IMR-90 (cell line): ENCODE measurements around the gene CYP3A4. TPM values are rescaled to one million over a fixed set of nuclear protein-coding genes. Genes with fewer than 3 reads are reported as not detected.

Experiments used
- ATAC-seq: fragments of 200-7000 bp; cut with Tn5 transposase; 2 replicates; pipeline ENCODE4 v1.9.1; 2020; ENCODE audit warnings: low read depth, mild to moderate bottlenecking, moderate library complexity
- BruUV-seq: library from RNA; stranded (reverse); fragments of 400-500 nt; replicated peaks from 2 replicates; lab custom pipeline; 2021; lab: Mats Ljungman, UMichigan
- CTCF ChIA-PET: fragments of 300-600 bp; formaldehyde crosslinking; extraction: SDS; loops from one replicate; lab custom pipeline; 2021; ENCODE audit warnings: antibody characterized with exemption; lab: Yijun Ruan, JAX
- POLR2A ChIA-PET: fragments of 300-600 bp; sonication (Branson Sonifier 250); formaldehyde crosslinking; loops from one replicate; lab custom pipeline; 2022; ENCODE audit warnings: antibody characterized with exemption; ENCODE audit not compliant: unreplicated experiment; lab: Charles Lee
- DNase-seq: peaks from one replicate; pipeline ENCODE4 v3.0.0; 2013
- H2AFZ ChIP-seq: replicated peaks from 2 replicates; pipeline ENCODE3; 2013; ENCODE audit warnings: low read length, mild to moderate bottlenecking; ENCODE audit not compliant: poor library complexity
- H2AK5ac ChIP-seq: 2 replicates; pipeline ENCODE4 v1.6.1; 2013; ENCODE audit warnings: low read depth, low read length, inconsistent platforms
- H2AK9ac ChIP-seq: replicated peaks from 2 replicates; pipeline ENCODE3; 2013; ENCODE audit warnings: mild to moderate bottlenecking, low read depth, low read length, moderate library complexity; ENCODE audit not compliant: poor library complexity
- H2BK120ac ChIP-seq: 2 replicates; pipeline ENCODE4 v1.6.1; 2013; ENCODE audit warnings: low read depth, low read length, inconsistent platforms
- H2BK15ac ChIP-seq: 3 replicates; pipeline ENCODE4 v1.6.1; 2013; ENCODE audit warnings: low read depth, low read length, inconsistent platforms
- H2BK20ac ChIP-seq: 2 replicates; pipeline ENCODE4 v1.6.1; 2013; ENCODE audit warnings: low read depth, mild to moderate bottlenecking, inconsistent platforms, low read length, moderate library complexity
- H2BK5ac ChIP-seq: 2 replicates; pipeline ENCODE4 v1.6.1; 2013; ENCODE audit warnings: mild to moderate bottlenecking, low read depth, low read length, inconsistent platforms; ENCODE audit not compliant: poor library complexity, severe bottlenecking
- H3K14ac ChIP-seq: replicated peaks from 2 replicates; pipeline ENCODE4 v1.6.1; 2013; ENCODE audit warnings: low read depth, low read length, inconsistent platforms
- H3K18ac ChIP-seq: 2 replicates; pipeline ENCODE4 v1.6.1; 2013; ENCODE audit warnings: low read depth, low read length, control low read depth
- H3K23ac ChIP-seq: 2 replicates; pipeline ENCODE4 v1.6.1; 2013; ENCODE audit warnings: low read depth, low read length, inconsistent platforms
- H3K27ac ChIP-seq: 2 replicates; pipeline ENCODE4 v1.5.1; 2013; ENCODE audit warnings: mild to moderate bottlenecking, control low read depth, low read length; ENCODE audit not compliant: insufficient read depth
- H3K27me3 ChIP-seq: 2 replicates; pipeline ENCODE4 v1.6.1; 2013; ENCODE audit warnings: low read length; ENCODE audit not compliant: control insufficient read depth, insufficient read depth
- H3K36me3 ChIP-seq: 2 replicates; pipeline ENCODE4 v1.6.1; 2013; ENCODE audit warnings: low read length, mixed read lengths; ENCODE audit not compliant: control insufficient read depth, insufficient read depth
- H3K4ac ChIP-seq: 2 replicates; pipeline ENCODE4 v1.6.1; 2013; ENCODE audit warnings: low read depth, low read length, inconsistent platforms
- H3K4me1 ChIP-seq: 2 replicates; pipeline ENCODE4 v1.6.1; 2013; ENCODE audit warnings: low read length, mixed read lengths; ENCODE audit not compliant: control insufficient read depth, insufficient read depth
- H3K4me2 ChIP-seq: 2 replicates; pipeline ENCODE4 v1.6.1; 2013; ENCODE audit warnings: low read depth, mild to moderate bottlenecking, control low read depth, low read length, moderate library complexity
- H3K4me3 ChIP-seq: 2 replicates; pipeline ENCODE4 v1.5.1; 2013; ENCODE audit warnings: low read depth, mild to moderate bottlenecking, control low read depth, low read length, moderate library complexity; ENCODE audit not compliant: insufficient read depth
- H3K56ac ChIP-seq: 2 replicates; pipeline ENCODE4 v1.6.1; 2013; ENCODE audit warnings: low read length, inconsistent platforms; ENCODE audit not compliant: insufficient read depth; ENCODE audit errors: extremely low read depth
- H3K79me1 ChIP-seq, 2 experiments: 2 replicates each; pipeline ENCODE4 v1.6.1; 2013; ENCODE audit warnings: low read length in 2 of 2, inconsistent platforms in 1 of 2, low read depth in 1 of 2
- H3K9ac ChIP-seq: 2 replicates; pipeline ENCODE4 v1.6.1; 2013; ENCODE audit warnings: low read depth, low read length, control low read depth
- H3K9me1 ChIP-seq: 2 replicates; pipeline ENCODE4 v1.6.1; 2013; ENCODE audit warnings: low read length, inconsistent platforms; ENCODE audit not compliant: insufficient read depth
- H3K9me3 ChIP-seq: 2 replicates; pipeline ENCODE4 v1.6.1; 2013; ENCODE audit warnings: low read length; ENCODE audit not compliant: control insufficient read depth, insufficient read depth
- H4K20me1 ChIP-seq: 2 replicates; pipeline ENCODE4 v1.6.1; 2013; ENCODE audit warnings: low read length, inconsistent platforms; ENCODE audit not compliant: insufficient read depth
- H4K5ac ChIP-seq: 2 replicates; pipeline ENCODE4 v1.6.1; 2013; ENCODE audit warnings: mild to moderate bottlenecking, low read depth, low read length, control low read depth
- H4K8ac ChIP-seq, 2 experiments: 2 replicates each; pipeline ENCODE4 v1.6.1; 2013; ENCODE audit warnings: low read depth in 2 of 2, low read length in 2 of 2, control low read depth in 1 of 2, inconsistent platforms in 1 of 2
- H4K91ac ChIP-seq: 2 replicates; pipeline ENCODE4 v1.6.1; 2013; ENCODE audit warnings: low read depth, low read length, inconsistent platforms; ENCODE audit not compliant: insufficient read depth
- POLR2A ChIP-seq: IDR thresholded peaks from 2 replicates; pipeline ENCODE4 v1.6.1; 2012; ENCODE audit warnings: mild to moderate bottlenecking, low read depth, low read length
- WGBS, 2 experiments: methylation state at CpG; one replicate each; pipeline versions ENCODE4 v1.1.5 to v1.1.7; 2013; ENCODE audit warnings: missing lambda C conversion rate in 2 of 2; ENCODE audit not compliant: insufficient read length in 1 of 2; ENCODE audit errors: extremely low coverage in 2 of 2; 5-methylcytosine and 5-hydroxymethylcytosine counted together
- dilution Hi-C: fragments of 300-500 bp; cut with HindIII; formaldehyde crosslinking; loops from one replicate; pipeline ENCODE4 v1.14.3; 2018; ENCODE audit warnings: low sequenced_read_pairs; ENCODE audit not compliant: unreplicated experiment
- in situ Hi-C: fragments of 300-500 bp; cut with MboI; formaldehyde crosslinking; loops from 3 replicates; pipeline ENCODE4 v1.14.3; 2019; ENCODE audit warnings: low sequenced_read_pairs, inconsistent platforms, mixed read lengths
- intact Hi-C: fragments of 100-400 bp; cut with micrococcal nuclease; formaldehyde crosslinking; loops from 2 replicates; pipeline ENCODE4 v1.10.0; 2022
- polyA plus RNA-seq, 3 experiments: library from polyadenylated mRNA; depleted of rRNA; stranded (reverse); fragments of >200 nt; gene quantifications; 2 replicates each; pipeline ENCODE4 v1.2.3, GENCODE V29; 2012; ENCODE audit warnings: low replicate concordance in 1 of 3
- total RNA-seq: library from RNA; depleted of rRNA; stranded (reverse); fragments of >200 nt; gene quantifications from 2 replicates; pipeline ENCODE4 v1.2.3, GENCODE V29; 2012
- TF ChIP-seq, protein P1 (sequence below): fragments of 150-350 bp; IDR thresholded peaks from 2 replicates; pipeline ENCODE4 v1.6.1; 2016; ENCODE audit warnings: low read depth, mild to moderate bottlenecking, low read length, moderate library complexity, borderline replicate concordance

CYP3A4 gene
- total and polyA plus RNA-seq, 2 of the 4 experiments (the other 2 are of a cell fraction), result not detected

DNA sequence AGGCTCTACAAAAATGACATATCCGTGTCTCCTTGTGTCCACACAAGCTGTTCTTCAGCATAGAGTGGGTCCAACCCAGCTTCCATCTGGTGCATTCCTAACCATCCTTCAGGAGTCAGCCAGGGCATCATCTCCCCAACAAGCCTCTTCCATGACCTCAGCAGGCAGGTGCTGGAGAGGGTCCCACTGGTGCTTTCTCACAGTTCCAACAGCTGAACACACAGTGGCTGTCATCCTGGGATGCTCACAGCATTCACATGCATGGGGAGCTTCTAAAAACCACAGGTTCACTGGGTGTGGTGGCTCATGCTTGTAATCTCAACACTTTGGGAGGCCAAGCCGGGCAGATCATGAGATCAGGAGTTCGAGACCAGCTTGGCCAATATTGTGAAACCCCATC lies 6.4 kb upstream of the CYP3A4 start:
- dilution Hi-C loops, result no loop called here

More for the DNA sequence above, 6.4 kb upstream of the CYP3A4 start:
- no peak overlapping the region for H3K9ac ChIP-seq
- ChIA-PET POLR2A (no interaction called here), CTCF (interaction anchor here (0.5 kb wide), 1 partner anchor 46 kb away, joined by 3 read pairs; no protein-coding TSS in a partner anchor)
- no peak overlapping the region for H3K4me3 ChIP-seq
- no peak for TF ChIP-seq POLR2A
- TF ChIP-seq, protein P1, sequence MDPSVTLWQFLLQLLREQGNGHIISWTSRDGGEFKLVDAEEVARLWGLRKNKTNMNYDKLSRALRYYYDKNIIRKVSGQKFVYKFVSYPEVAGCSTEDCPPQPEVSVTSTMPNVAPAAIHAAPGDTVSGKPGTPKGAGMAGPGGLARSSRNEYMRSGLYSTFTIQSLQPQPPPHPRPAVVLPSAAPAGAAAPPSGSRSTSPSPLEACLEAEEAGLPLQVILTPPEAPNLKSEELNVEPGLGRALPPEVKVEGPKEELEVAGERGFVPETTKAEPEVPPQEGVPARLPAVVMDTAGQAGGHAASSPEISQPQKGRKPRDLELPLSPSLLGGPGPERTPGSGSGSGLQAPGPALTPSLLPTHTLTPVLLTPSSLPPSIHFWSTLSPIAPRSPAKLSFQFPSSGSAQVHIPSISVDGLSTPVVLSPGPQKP, result no peak
- H3K14ac ChIP-seq, result no peak overlapping the region
- intact Hi-C loops (no loop called here), in situ Hi-C loops (no loop called here)
- no peak overlapping the region for H3K18ac ChIP-seq
- H2BK20ac ChIP-seq, result no peak overlapping the region
- H3K79me1 ChIP-seq, result no peaks in the 10 kb centered on the region
- H2BK120ac ChIP-seq, result no peak overlapping the region
- H3K27me3 ChIP-seq, result no peaks in the 10 kb centered on the region; the same call in none of the 2 replicates
- no peak overlapping the region for H2AK5ac ChIP-seq
- H3K4me2 ChIP-seq, result no peak overlapping the region
- no peak overlapping the region for H3K56ac ChIP-seq
- no peak overlapping the region for H2AK9ac ChIP-seq
- no peaks in the 10 kb centered on the region for H4K20me1 ChIP-seq
- no peak for ATAC-seq
- no peak overlapping the region for H3K23ac ChIP-seq
- no peak for DNase-seq
- no peak overlapping the region for H2BK15ac ChIP-seq
- no TSS peak for BruUV-seq
- H3K9me3 ChIP-seq, result no peaks in the 10 kb centered on the region
- H3K4ac ChIP-seq, result no peak overlapping the region
- no peak overlapping the region for H3K27ac ChIP-seq
- H4K91ac ChIP-seq, result no peak overlapping the region
- no peak overlapping the region for H2AFZ ChIP-seq
- WGBS, 2 experiments, result no CpG with 5 or more reads among the region's 3 CpGs
- no peak overlapping the region for H4K8ac ChIP-seq
- H4K5ac ChIP-seq, result no peak overlapping the region
- no peaks in the 10 kb centered on the region for H3K4me1 ChIP-seq
- H3K36me3 ChIP-seq, result no peaks in the 10 kb centered on the region
- H3K9me1 ChIP-seq, result no peaks in the 10 kb centered on the region
- no peak overlapping the region for H2BK5ac ChIP-seq
